Right lobe of liver (tissue), 4 donors: ENCODE data around the gene HUS1B.

Experiments used
- CTCF ChIP-seq, 4 donors: fragments of 200-600 bp in 3 of 4; fragments of 450-650 bp in 1 of 4; IDR thresholded peaks; one replicate each; pipeline versions ENCODE4 v1.5.1 to v1.8.0; 2016 to 2022; ENCODE audit warnings: antibody characterized with exemption in 4 of 4, mild to moderate bottlenecking in 2 of 4
- POLR2A ChIP-seq: fragments of 450-650 bp; IDR thresholded peaks from one replicate; pipeline ENCODE4 v1.6.1; 2017; ENCODE audit warnings: antibody characterized with exemption, mild to moderate bottlenecking
- donor health status: DM: no; HTN: no; CAD: no.
- donor health status: DM: no; HTN: no; CAD: no.
- donor health status: DM: no; HTN: yes; CAD: no.

GRCh38 chr6:617456-618100, 39.3 kb downstream of the HUS1B start:
- TF ChIP-seq CTCF (IDR thresholded peaks at IDR 0.05) (no peak), POLR2A (no peak)
